Liver (tissue), 3 donors: ENCODE measurements around the gene PGAM1.

Source experiments
- CTCF ChIP-seq: fragments of 150-350 bp; IDR thresholded peaks from 2 replicates; pipeline ENCODE4 v1.5.1; 2017; ENCODE audit warnings: improper control_type of control experiment, low read depth, low read length; ENCODE audit not compliant: missing input control
- EGR1 ChIP-seq, 2 donors: IDR thresholded peaks; 2 replicates each; pipeline ENCODE4 v1.6.1; 2016 to 2018; ENCODE audit warnings: antibody characterized with exemption in 2 of 2, low read depth in 2 of 2
- FOXA1 ChIP-seq: IDR thresholded peaks from 2 replicates; pipeline ENCODE4 v1.6.1; 2016; ENCODE audit warnings: antibody characterized with exemption
- SP1 ChIP-seq: IDR thresholded peaks from 2 replicates; pipeline ENCODE4 v1.6.1; 2018; ENCODE audit warnings: antibody characterized with exemption, mild to moderate bottlenecking
- TAF1 ChIP-seq: conservative IDR thresholded peaks from 2 replicates; pipeline ENCODE4 v1.6.1; 2016; ENCODE audit warnings: antibody characterized with exemption, mild to moderate bottlenecking
- YY1 ChIP-seq: IDR thresholded peaks from 2 replicates; pipeline ENCODE4 v1.6.1; 2016; ENCODE audit warnings: antibody characterized with exemption, mild to moderate bottlenecking
- ZBTB33 ChIP-seq: IDR thresholded peaks from 2 replicates; pipeline ENCODE4 v1.6.1; 2016; ENCODE audit warnings: antibody characterized with exemption
- TF ChIP-seq, protein P1 (sequence below): IDR thresholded peaks from 2 replicates; pipeline ENCODE4 v1.6.1; 2016; ENCODE audit warnings: antibody characterized with exemption, mild to moderate bottlenecking
- TF ChIP-seq, protein P2 (sequence below): IDR thresholded peaks from 2 replicates; pipeline ENCODE4 v1.6.1; 2016; ENCODE audit warnings: antibody characterized with exemption
- donor health status: healthy.
- donor health status: healthy.

GRCh38 chr10:97466755-97467154 is 40.8 kb downstream of the PGAM1 start:
- TF ChIP-seq ZBTB33 = no peak
- TF ChIP-seq FOXA1 = no peak
- no peak for TF ChIP-seq CTCF
- TF ChIP-seq YY1 = no peak
- TF ChIP-seq, protein P1, sequence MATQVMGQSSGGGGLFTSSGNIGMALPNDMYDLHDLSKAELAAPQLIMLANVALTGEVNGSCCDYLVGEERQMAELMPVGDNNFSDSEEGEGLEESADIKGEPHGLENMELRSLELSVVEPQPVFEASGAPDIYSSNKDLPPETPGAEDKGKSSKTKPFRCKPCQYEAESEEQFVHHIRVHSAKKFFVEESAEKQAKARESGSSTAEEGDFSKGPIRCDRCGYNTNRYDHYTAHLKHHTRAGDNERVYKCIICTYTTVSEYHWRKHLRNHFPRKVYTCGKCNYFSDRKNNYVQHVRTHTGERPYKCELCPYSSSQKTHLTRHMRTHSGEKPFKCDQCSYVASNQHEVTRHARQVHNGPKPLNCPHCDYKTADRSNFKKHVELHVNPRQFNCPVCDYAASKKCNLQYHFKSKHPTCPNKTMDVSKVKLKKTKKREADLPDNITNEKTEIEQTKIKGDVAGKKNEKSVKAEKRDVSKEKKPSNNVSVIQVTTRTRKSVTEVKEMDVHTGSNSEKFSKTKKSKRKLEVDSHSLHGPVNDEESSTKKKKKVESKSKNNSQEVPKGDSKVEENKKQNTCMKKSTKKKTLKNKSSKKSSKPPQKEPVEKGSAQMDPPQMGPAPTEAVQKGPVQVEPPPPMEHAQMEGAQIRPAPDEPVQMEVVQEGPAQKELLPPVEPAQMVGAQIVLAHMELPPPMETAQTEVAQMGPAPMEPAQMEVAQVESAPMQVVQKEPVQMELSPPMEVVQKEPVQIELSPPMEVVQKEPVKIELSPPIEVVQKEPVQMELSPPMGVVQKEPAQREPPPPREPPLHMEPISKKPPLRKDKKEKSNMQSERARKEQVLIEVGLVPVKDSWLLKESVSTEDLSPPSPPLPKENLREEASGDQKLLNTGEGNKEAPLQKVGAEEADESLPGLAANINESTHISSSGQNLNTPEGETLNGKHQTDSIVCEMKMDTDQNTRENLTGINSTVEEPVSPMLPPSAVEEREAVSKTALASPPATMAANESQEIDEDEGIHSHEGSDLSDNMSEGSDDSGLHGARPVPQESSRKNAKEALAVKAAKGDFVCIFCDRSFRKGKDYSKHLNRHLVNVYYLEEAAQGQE = no peak
- no peak for TF ChIP-seq EGR1 (IDR thresholded peaks at IDR 0.05; ENCODE audit: low read depth in 2 of 2)
- no peak for TF ChIP-seq SP1
- TF ChIP-seq, protein P2, sequence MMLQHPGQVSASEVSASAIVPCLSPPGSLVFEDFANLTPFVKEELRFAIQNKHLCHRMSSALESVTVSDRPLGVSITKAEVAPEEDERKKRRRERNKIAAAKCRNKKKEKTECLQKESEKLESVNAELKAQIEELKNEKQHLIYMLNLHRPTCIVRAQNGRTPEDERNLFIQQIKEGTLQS = no peak
- TF ChIP-seq TAF1 = no peak
